Measurements from ENCODE around the gene FRMD1. TPM values are rescaled to one million over a fixed set of nuclear protein-coding genes. Genes with fewer than 3 reads are reported as not detected.

The FRMD1 gene
- total RNA-seq, 3 donors from 2014 or later, result 0.29 to 0.96 (median 0.66) TPM

GRCh38 chr6:168117942-168118341, 38.9 kb upstream of the FRMD1 start:
- DNase-seq (ENCODE audit: low spot score in 2 of 2), result no peak
- Histone ChIP-seq H3K9me3 (no peaks in the 10 kb centered on the region), H3K27me3 (no peaks in the 10 kb centered on the region), H3K4me1 (no peaks in the 10 kb centered on the region), H3K36me3 (no peaks in the 10 kb centered on the region), H3K4me3 (no peak overlapping the region), H3K27ac (no peak overlapping the region)
- TF ChIP-seq POLR2AphosphoS5 (IDR thresholded peaks at IDR 0.05), result no peak
- TF ChIP-seq CTCF (IDR thresholded peaks at IDR 0.05), result no peak
- TF ChIP-seq POLR2A (IDR thresholded peaks at IDR 0.05), result no peak
- intact Hi-C loops (cut with DNase I; ENCODE audit: low total_unique reads), result no loop called here

- TF ChIP-seq CTCF (IDR thresholded peaks at IDR 0.05) (no peak), POLR2A (IDR thresholded peaks at IDR 0.05) (no peak), POLR2AphosphoS5 (IDR thresholded peaks at IDR 0.05) (no peak)
- Histone ChIP-seq H3K4me3 (no peak overlapping the region), H3K36me3 (no peaks in the 10 kb centered on the region), H3K27me3 (no peaks in the 10 kb centered on the region), H3K9me3 (no peaks in the 10 kb centered on the region), H3K27ac (no peak overlapping the region), H3K4me1 (no peaks in the 10 kb centered on the region)
- peak in 1 of 2 donors; percentile 30 for DNase-seq (ENCODE audit: low spot score in 2 of 2)
- intact Hi-C loops (cut with DNase I; ENCODE audit: low total_unique reads), result no loop called here
Measured at GRCh38 chr6:168116975-168117899, 38.2 kb upstream of the FRMD1 start.

GRCh38 chr6:168116438-168116974, 37.5 kb upstream of the FRMD1 start:
- Histone ChIP-seq H3K36me3 (no peaks in the 10 kb centered on the region), H3K27me3 (no peaks in the 10 kb centered on the region), H3K9me3 (no peaks in the 10 kb centered on the region), H3K27ac (no peak overlapping the region), H3K4me3 (no peak overlapping the region), H3K4me1 (no peaks in the 10 kb centered on the region)
- DNase-seq (ENCODE audit: low spot score in 2 of 2), result peak in 1 of 2 donors; percentile 22
- no peak for TF ChIP-seq CTCF (IDR thresholded peaks at IDR 0.05)
- no peak for TF ChIP-seq POLR2AphosphoS5 (IDR thresholded peaks at IDR 0.05)
- TF ChIP-seq POLR2A (IDR thresholded peaks at IDR 0.05), result no peak
- intact Hi-C loops (cut with DNase I; ENCODE audit: low total_unique reads), result no loop called here

GRCh38 chr6:168115748-168116437, 36.9 kb upstream of the FRMD1 start:
- Histone ChIP-seq H3K27ac (no peak overlapping the region), H3K4me3 (no peak overlapping the region), H3K4me1 (no peaks in the 10 kb centered on the region), H3K27me3 (no peaks in the 10 kb centered on the region), H3K9me3 (no peaks in the 10 kb centered on the region), H3K36me3 (no peaks in the 10 kb centered on the region)
- TF ChIP-seq CTCF (IDR thresholded peaks at IDR 0.05), result no peak
- TF ChIP-seq POLR2A (IDR thresholded peaks at IDR 0.05), result no peak
- TF ChIP-seq POLR2AphosphoS5 (IDR thresholded peaks at IDR 0.05), result no peak
- intact Hi-C loops (cut with DNase I; ENCODE audit: low total_unique reads), result no loop called here
- DNase-seq (ENCODE audit: low spot score in 2 of 2), result peak in 1 of 2 donors; percentile 36

- DNase-seq (ENCODE audit: low spot score in 2 of 2), result no peak
- Histone ChIP-seq H3K4me3 (no peak overlapping the region), H3K27me3 (no peaks in the 10 kb centered on the region), H3K9me3 (no peaks in the 10 kb centered on the region), H3K27ac (no peak overlapping the region), H3K36me3 (no peaks in the 10 kb centered on the region), H3K4me1 (no peaks in the 10 kb centered on the region)
- intact Hi-C loops (cut with DNase I; ENCODE audit: low total_unique reads), result no loop called here
- TF ChIP-seq CTCF (IDR thresholded peaks at IDR 0.05) (no peak), POLR2AphosphoS5 (IDR thresholded peaks at IDR 0.05) (no peak), POLR2A (IDR thresholded peaks at IDR 0.05) (no peak)
Measured at GRCh38 chr6:168113226-168113625, 34.2 kb upstream of the FRMD1 start.
